ENCODE results near the gene IL6.
"Not testable (repeated sequence)": the region's sequence is repeated elsewhere in the genome, so short reads cannot be mapped to it uniquely, and the experiment has no call there.

The IL6 gene

GRCh38 chr7:22703978-22704610 is 22.9 kb upstream of the IL6 start:
- not testable (repeated sequence) for DNase-seq

- not testable (repeated sequence) for DNase-seq
Observed at GRCh38 chr7:22704722-22705121, 22.3 kb upstream of the IL6 start.

GRCh38 chr7:22705874-22706273 is 21.1 kb upstream of the IL6 start:
- not testable (repeated sequence) for DNase-seq

GRCh38 chr7:22707026-22707691 is 19.8 kb upstream of the IL6 start:
- not testable (repeated sequence) for DNase-seq

- DNase-seq = not testable (repeated sequence)
Observed at GRCh38 chr7:22708214-22708613, 18.8 kb upstream of the IL6 start.

GRCh38 chr7:22708677-22709061 is 18.3 kb upstream of the IL6 start:
- DNase-seq = not testable (repeated sequence)

- not testable (repeated sequence) for DNase-seq
Observed at GRCh38 chr7:22709062-22709829, 17.8 kb upstream of the IL6 start.

GRCh38 chr7:22709857-22710256 is 17.1 kb upstream of the IL6 start:
- DNase-seq = no peak

GRCh38 chr7:22712999-22713398 is 14.0 kb upstream of the IL6 start:
- DNase-seq = no peak

- no peak for DNase-seq
Observed at GRCh38 chr7:22713463-22713862, 13.5 kb upstream of the IL6 start.

GRCh38 chr7:22715969-22716368 is 11.0 kb upstream of the IL6 start:
- no peak for DNase-seq

- no peak for DNase-seq
Observed at GRCh38 chr7:22717760-22718159, 9.2 kb upstream of the IL6 start.

GRCh38 chr7:22718200-22718711 is 8.7 kb upstream of the IL6 start:
- no peak for DNase-seq

GRCh38 chr7:22718911-22719420 is 8.0 kb upstream of the IL6 start:
- DNase-seq = no peak

GRCh38 chr7:22720791-22721786 is 5.9 kb upstream of the IL6 start:
- DNase-seq = peak in 1 of 56 donors; percentile 17

- no peak for DNase-seq
Observed at GRCh38 chr7:22722536-22723180, 4.3 kb upstream of the IL6 start.

GRCh38 chr7:22723181-22723601 is 3.8 kb upstream of the IL6 start:
- peak in 33 of 56 donors; percentile 4 to 60 (median 30) for DNase-seq

GRCh38 chr7:22723637-22724036 is 3.4 kb upstream of the IL6 start:
- DNase-seq = peak in 2 of 56 donors; percentile 3 to 5

GRCh38 chr7:22724861-22725260 is 2.1 kb upstream of the IL6 start:
- no peak for DNase-seq

- DNase-seq = no peak
Observed at GRCh38 chr7:22725585-22725984, 1.4 kb upstream of the IL6 start.
